ENCODE measurements around the gene ZNF286A. TPM values are rescaled to one million over a fixed set of nuclear protein-coding genes. Genes with fewer than 3 reads are reported as not detected.
"Not testable (repeated sequence)": the region's sequence is repeated elsewhere in the genome, so short reads cannot be mapped to it uniquely, and the experiment has no call there.

ZNF286A gene
- total RNA-seq, 1 experiment from 2014 or later, result 19.4 TPM

DNA sequence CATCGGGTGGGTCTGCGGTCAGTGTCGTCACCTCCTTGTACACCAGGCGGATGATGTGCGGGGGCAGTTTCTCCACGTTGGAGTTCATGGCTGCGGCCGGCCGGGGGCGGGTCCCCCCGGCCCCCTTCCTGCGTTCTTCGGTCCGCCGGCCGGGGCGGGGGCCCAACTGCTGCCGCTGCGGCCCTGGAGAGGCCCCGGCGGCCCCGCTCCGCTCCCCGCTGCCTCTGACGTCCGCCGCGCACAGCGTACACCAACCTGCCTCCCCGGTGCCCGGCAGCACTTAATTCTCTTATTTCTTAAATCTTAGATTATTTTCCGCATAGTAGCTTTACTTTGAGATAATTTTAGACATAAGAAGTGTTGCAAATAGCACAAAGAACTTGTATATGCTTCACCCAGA is 5.3 kb downstream of the ZNF286A start:
- H3K27me3 ChIP-seq (replicated peaks; ENCODE audit: control insufficient read depth, insufficient read depth, low read length); H3K4me3 ChIP-seq (ENCODE audit: low read depth, low read length); H3K36me3 ChIP-seq (ENCODE audit: control insufficient read depth, insufficient read depth, low read length); H3K4me1 Mint-ChIP-seq (ENCODE audit: low read depth, unreplicated experiment); H3K9me3 Mint-ChIP-seq (ENCODE audit: unreplicated experiment); H3K9me3 ChIP-seq; DNase-seq; H3K4me3 Mint-ChIP-seq (ENCODE audit: unreplicated experiment); H3K27me3 Mint-ChIP-seq (ENCODE audit: insufficient read depth, unreplicated experiment); H3K27ac Mint-ChIP-seq (ENCODE audit: unreplicated experiment); BruUV-seq (replicated peaks); intact Hi-C loops (cut with micrococcal nuclease; ENCODE audit: unreplicated experiment); H3K4me1 ChIP-seq; CTCF ChIA-PET; POLR2A ChIA-PET: not testable (repeated sequence)
- H3K36me3 Mint-ChIP-seq (ENCODE audit: insufficient read depth, unreplicated experiment), result peaks cover 43% of the 10 kb centered on the region

- H3K4me3 Mint-ChIP-seq (ENCODE audit: unreplicated experiment); H3K27me3 ChIP-seq (replicated peaks; ENCODE audit: control insufficient read depth, insufficient read depth, low read length); H3K9me3 ChIP-seq; H3K4me1 ChIP-seq; H3K4me1 Mint-ChIP-seq (ENCODE audit: low read depth, unreplicated experiment); POLR2A ChIA-PET; CTCF ChIA-PET; H3K27ac Mint-ChIP-seq (ENCODE audit: unreplicated experiment); DNase-seq; H3K36me3 ChIP-seq (ENCODE audit: control insufficient read depth, insufficient read depth, low read length); H3K27me3 Mint-ChIP-seq (ENCODE audit: insufficient read depth, unreplicated experiment); intact Hi-C loops (cut with micrococcal nuclease; ENCODE audit: unreplicated experiment); H3K4me3 ChIP-seq (ENCODE audit: low read depth, low read length); BruUV-seq (replicated peaks); H3K9me3 Mint-ChIP-seq (ENCODE audit: unreplicated experiment): not testable (repeated sequence)
- peaks cover 54% of the 10 kb centered on the region for H3K36me3 Mint-ChIP-seq (ENCODE audit: insufficient read depth, unreplicated experiment)
Observed at GRCh38 chr17:15708879-15709278, 9.3 kb downstream of the ZNF286A start.

DNA sequence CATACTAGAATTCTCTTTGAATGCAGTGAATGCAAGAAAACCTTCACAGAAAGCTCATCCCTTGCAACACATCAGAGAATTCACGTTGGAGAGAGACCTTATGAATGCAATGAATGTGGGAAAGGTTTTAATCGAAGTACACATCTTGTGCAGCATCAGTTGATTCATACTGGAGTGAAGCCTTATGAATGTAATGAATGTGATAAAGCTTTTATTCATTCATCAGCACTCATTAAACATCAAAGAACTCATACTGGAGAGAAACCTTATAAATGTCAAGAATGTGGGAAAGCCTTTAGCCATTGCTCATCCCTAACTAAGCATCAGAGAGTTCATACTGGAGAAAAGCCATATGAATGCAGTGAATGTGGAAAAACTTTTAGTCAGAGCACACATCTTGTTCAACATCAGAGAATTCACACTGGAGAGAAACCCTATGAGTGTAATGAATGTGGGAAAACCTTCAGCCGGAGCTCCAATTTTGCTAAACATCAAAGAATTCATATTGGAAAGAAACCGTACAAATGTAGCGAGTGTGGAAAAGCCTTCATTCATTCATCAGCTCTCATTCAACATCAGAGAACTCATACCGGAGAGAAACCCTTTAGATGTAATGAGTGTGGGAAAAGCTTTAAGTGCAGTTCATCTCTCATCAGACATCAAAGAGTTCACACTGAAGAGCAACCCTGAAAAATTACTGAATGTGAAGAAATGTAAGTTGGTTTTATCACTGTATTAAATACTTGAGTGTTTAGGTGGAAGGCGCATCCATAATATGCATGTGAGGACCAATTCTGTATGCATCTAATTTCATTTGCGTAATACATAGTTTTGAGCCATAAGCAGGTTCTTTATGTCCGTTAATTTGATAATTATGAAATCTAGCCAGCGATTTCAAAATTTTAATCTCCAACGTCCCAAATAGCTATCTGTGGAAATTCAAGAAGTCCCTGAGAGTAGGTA is 17.3 kb downstream of the ZNF286A start:
- H3K4me3 Mint-ChIP-seq (ENCODE audit: unreplicated experiment); DNase-seq; POLR2A ChIA-PET; H3K27ac Mint-ChIP-seq (ENCODE audit: unreplicated experiment); H3K4me3 ChIP-seq (ENCODE audit: low read depth, low read length); H3K36me3 ChIP-seq (ENCODE audit: control insufficient read depth, insufficient read depth, low read length); H3K4me1 ChIP-seq; H3K27me3 ChIP-seq (replicated peaks; ENCODE audit: control insufficient read depth, insufficient read depth, low read length); BruUV-seq (replicated peaks); CTCF ChIA-PET; H3K9me3 ChIP-seq; H3K27me3 Mint-ChIP-seq (ENCODE audit: insufficient read depth, unreplicated experiment); H3K4me1 Mint-ChIP-seq (ENCODE audit: low read depth, unreplicated experiment); intact Hi-C loops (cut with micrococcal nuclease; ENCODE audit: unreplicated experiment): not testable (repeated sequence)
- H3K9me3 Mint-ChIP-seq (ENCODE audit: unreplicated experiment), result peaks cover 10% of the 10 kb centered on the region
- H3K36me3 Mint-ChIP-seq (ENCODE audit: insufficient read depth, unreplicated experiment), result peaks cover 27% of the 10 kb centered on the region

GRCh38 chr17:15730535-15730934 is 31.0 kb downstream of the ZNF286A start:
- POLR2A ChIA-PET; DNase-seq; H3K36me3 Mint-ChIP-seq (ENCODE audit: insufficient read depth, unreplicated experiment); H3K4me1 ChIP-seq; H3K27me3 Mint-ChIP-seq (ENCODE audit: insufficient read depth, unreplicated experiment); H3K36me3 ChIP-seq (ENCODE audit: control insufficient read depth, insufficient read depth, low read length); H3K27ac Mint-ChIP-seq (ENCODE audit: unreplicated experiment); H3K9me3 ChIP-seq; H3K4me1 Mint-ChIP-seq (ENCODE audit: low read depth, unreplicated experiment); intact Hi-C loops (cut with micrococcal nuclease; ENCODE audit: unreplicated experiment); CTCF ChIA-PET; H3K4me3 Mint-ChIP-seq (ENCODE audit: unreplicated experiment); H3K27me3 ChIP-seq (replicated peaks; ENCODE audit: control insufficient read depth, insufficient read depth, low read length); BruUV-seq (replicated peaks); H3K4me3 ChIP-seq (ENCODE audit: low read depth, low read length); H3K9me3 Mint-ChIP-seq (ENCODE audit: unreplicated experiment): not testable (repeated sequence)

GRCh38 chr17:15731900-15732299 is 32.3 kb downstream of the ZNF286A start, which contains the start of gene TBC1D26:
TSS of gene TBC1D26 (plus strand) at chr17:15732283. CDS start at chr17:15735349, 3,066 bp downstream.
- H3K4me3 Mint-ChIP-seq (ENCODE audit: unreplicated experiment); intact Hi-C loops (cut with micrococcal nuclease; ENCODE audit: unreplicated experiment); H3K4me1 Mint-ChIP-seq (ENCODE audit: low read depth, unreplicated experiment); H3K27me3 Mint-ChIP-seq (ENCODE audit: insufficient read depth, unreplicated experiment); H3K9me3 Mint-ChIP-seq (ENCODE audit: unreplicated experiment); POLR2A ChIA-PET; H3K36me3 Mint-ChIP-seq (ENCODE audit: insufficient read depth, unreplicated experiment); H3K27me3 ChIP-seq (replicated peaks; ENCODE audit: control insufficient read depth, insufficient read depth, low read length); H3K9me3 ChIP-seq; H3K27ac Mint-ChIP-seq (ENCODE audit: unreplicated experiment); CTCF ChIA-PET; H3K4me1 ChIP-seq; H3K4me3 ChIP-seq (ENCODE audit: low read depth, low read length); BruUV-seq (replicated peaks); DNase-seq; H3K36me3 ChIP-seq (ENCODE audit: control insufficient read depth, insufficient read depth, low read length): not testable (repeated sequence)

DNA sequence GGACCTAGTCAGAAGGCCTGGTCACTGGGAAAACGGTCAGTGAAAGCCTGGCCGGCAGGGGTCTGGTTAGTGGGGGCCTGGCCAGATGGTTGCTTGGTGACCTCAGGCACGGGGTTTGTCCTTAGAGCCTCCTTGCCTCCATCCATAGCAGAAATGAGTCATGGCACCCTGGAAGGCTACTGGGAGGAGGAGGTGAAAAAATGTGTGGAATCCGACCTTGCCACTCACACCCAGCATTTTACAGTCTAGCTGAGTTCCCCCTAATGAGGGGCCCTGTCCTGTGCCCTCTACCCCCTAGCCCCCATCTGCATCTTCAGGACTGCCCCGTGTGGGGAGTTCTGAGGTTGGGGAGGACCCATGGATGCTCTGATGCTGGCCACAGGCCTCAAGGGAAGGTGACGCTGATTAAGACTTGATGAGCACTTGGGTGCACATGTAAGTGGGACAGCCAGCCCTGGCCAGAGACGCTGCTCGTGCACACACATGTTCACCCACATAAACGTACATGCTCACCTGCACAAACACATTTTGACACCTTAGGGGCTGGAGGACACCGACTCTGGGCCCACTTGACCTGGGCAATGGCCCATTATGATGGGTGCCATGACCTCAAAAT is 33.7 kb downstream of the ZNF286A start:
- CTCF ChIA-PET; H3K27me3 ChIP-seq (replicated peaks; ENCODE audit: control insufficient read depth, insufficient read depth, low read length); H3K9me3 Mint-ChIP-seq (ENCODE audit: unreplicated experiment); H3K4me1 Mint-ChIP-seq (ENCODE audit: low read depth, unreplicated experiment); H3K27me3 Mint-ChIP-seq (ENCODE audit: insufficient read depth, unreplicated experiment); H3K36me3 ChIP-seq (ENCODE audit: control insufficient read depth, insufficient read depth, low read length); H3K36me3 Mint-ChIP-seq (ENCODE audit: insufficient read depth, unreplicated experiment); BruUV-seq (replicated peaks); DNase-seq; H3K4me3 Mint-ChIP-seq (ENCODE audit: unreplicated experiment); H3K27ac Mint-ChIP-seq (ENCODE audit: unreplicated experiment); H3K4me3 ChIP-seq (ENCODE audit: low read depth, low read length); H3K9me3 ChIP-seq; H3K4me1 ChIP-seq; intact Hi-C loops (cut with micrococcal nuclease; ENCODE audit: unreplicated experiment); POLR2A ChIA-PET: not testable (repeated sequence)

DNA sequence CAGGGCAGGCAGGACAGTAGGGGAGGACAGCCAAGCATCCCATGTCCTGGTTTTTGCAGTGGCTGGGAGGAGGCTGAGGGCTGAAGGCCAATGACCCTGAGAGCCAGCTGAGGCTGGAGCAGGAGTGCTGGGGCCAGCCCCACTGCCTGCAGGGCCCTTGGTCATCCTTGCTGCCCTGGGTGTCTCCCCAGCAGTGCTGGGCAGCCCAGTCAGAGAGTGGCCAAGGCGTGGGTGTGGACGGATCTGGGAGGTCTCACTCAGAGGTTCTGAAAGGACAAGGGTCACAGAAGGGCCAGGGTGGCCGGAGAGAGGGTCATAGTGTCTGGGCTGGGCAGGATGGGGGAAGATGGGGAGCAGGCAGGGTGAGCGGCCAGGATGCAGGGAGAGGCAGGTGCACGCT is 37.0 kb downstream of the ZNF286A start:
- H3K9me3 ChIP-seq; DNase-seq; H3K36me3 Mint-ChIP-seq (ENCODE audit: insufficient read depth, unreplicated experiment); BruUV-seq (replicated peaks); H3K4me1 Mint-ChIP-seq (ENCODE audit: low read depth, unreplicated experiment); H3K4me1 ChIP-seq; intact Hi-C loops (cut with micrococcal nuclease; ENCODE audit: unreplicated experiment); H3K27me3 ChIP-seq (replicated peaks; ENCODE audit: control insufficient read depth, insufficient read depth, low read length); H3K4me3 Mint-ChIP-seq (ENCODE audit: unreplicated experiment); H3K4me3 ChIP-seq (ENCODE audit: low read depth, low read length); CTCF ChIA-PET; H3K27ac Mint-ChIP-seq (ENCODE audit: unreplicated experiment); POLR2A ChIA-PET; H3K9me3 Mint-ChIP-seq (ENCODE audit: unreplicated experiment); H3K27me3 Mint-ChIP-seq (ENCODE audit: insufficient read depth, unreplicated experiment); H3K36me3 ChIP-seq (ENCODE audit: control insufficient read depth, insufficient read depth, low read length): not testable (repeated sequence)

All from Caco-2 (cell line).